K562 treated with DMSO at 1 percent for 12 hours (cell line): ENCODE data around the gene SH3GL2. TPM values are rescaled to one million over a fixed set of nuclear protein-coding genes. Genes with fewer than 3 reads are reported as not detected.

ENCODE experiments used
- total RNA-seq: library from RNA; unstranded; fragments of 300-600 nt; gene quantifications from 2 replicates; pipeline ENCODE4 v1.2.3, GENCODE V29; 2022; ENCODE audit not compliant: insufficient read depth

SH3GL2 gene
- total RNA-seq, result not detected in 2 replicates

GRCh38 chr9:17578911-17579793, at the start of gene SH3GL2:
TSS of gene SH3GL2 (plus strand) at chr9:17579066.

